PC-3 (cell line): ENCODE data around the gene FLYWCH1.

ENCODE experiments used
- EZH2 ChIP-seq: fragments of 300-600 bp; sonication (generic); IDR thresholded peaks from one replicate; pipeline ENCODE4 v1.6.1; 2017; ENCODE audit warnings: antibody characterized with exemption, mild to moderate bottlenecking, low read length; ENCODE audit not compliant: unreplicated experiment
- TF ChIP-seq, protein P1 (sequence below): fragments of 300-600 bp; sonication (generic); conservative IDR thresholded peaks from 2 replicates; pipeline ENCODE4 v1.5.1; 2017; ENCODE audit warnings: antibody characterized with exemption, low read depth, mild to moderate bottlenecking, low read length

DNA sequence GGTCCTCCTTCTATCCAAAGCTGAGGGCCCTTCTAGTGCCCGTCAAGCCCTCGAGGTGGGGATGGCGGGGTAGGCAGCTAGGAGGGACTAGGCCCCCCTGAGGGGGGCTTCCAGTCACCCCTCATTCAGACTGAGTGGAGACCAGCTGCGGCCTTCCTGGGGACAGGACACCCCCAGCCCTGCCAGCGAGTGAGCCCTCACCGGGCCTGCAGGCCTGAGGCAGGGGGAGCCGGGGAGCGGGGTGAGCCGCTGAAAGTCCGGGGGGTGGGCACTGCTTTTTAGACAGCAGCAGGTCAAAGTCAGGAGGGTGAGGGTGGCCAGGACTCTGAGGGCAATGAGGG, 43.7 kb downstream of the FLYWCH1 start:
- TF ChIP-seq, protein P1, sequence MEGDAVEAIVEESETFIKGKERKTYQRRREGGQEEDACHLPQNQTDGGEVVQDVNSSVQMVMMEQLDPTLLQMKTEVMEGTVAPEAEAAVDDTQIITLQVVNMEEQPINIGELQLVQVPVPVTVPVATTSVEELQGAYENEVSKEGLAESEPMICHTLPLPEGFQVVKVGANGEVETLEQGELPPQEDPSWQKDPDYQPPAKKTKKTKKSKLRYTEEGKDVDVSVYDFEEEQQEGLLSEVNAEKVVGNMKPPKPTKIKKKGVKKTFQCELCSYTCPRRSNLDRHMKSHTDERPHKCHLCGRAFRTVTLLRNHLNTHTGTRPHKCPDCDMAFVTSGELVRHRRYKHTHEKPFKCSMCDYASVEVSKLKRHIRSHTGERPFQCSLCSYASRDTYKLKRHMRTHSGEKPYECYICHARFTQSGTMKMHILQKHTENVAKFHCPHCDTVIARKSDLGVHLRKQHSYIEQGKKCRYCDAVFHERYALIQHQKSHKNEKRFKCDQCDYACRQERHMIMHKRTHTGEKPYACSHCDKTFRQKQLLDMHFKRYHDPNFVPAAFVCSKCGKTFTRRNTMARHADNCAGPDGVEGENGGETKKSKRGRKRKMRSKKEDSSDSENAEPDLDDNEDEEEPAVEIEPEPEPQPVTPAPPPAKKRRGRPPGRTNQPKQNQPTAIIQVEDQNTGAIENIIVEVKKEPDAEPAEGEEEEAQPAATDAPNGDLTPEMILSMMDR, result no peak
- no peak for TF ChIP-seq EZH2
